Hippocampal formation (tissue), 2 donors: ENCODE data around the gene ALPP.
"Not testable (repeated sequence)": the region's sequence is repeated elsewhere in the genome, so short reads cannot be mapped to it uniquely, and the experiment has no call there.

Source experiments
- DNase-seq, 2 donors: peaks; one replicate each; lab custom pipeline; 2025; lab: John Stamatoyannopoulos, UW

ALPP gene

DNA sequence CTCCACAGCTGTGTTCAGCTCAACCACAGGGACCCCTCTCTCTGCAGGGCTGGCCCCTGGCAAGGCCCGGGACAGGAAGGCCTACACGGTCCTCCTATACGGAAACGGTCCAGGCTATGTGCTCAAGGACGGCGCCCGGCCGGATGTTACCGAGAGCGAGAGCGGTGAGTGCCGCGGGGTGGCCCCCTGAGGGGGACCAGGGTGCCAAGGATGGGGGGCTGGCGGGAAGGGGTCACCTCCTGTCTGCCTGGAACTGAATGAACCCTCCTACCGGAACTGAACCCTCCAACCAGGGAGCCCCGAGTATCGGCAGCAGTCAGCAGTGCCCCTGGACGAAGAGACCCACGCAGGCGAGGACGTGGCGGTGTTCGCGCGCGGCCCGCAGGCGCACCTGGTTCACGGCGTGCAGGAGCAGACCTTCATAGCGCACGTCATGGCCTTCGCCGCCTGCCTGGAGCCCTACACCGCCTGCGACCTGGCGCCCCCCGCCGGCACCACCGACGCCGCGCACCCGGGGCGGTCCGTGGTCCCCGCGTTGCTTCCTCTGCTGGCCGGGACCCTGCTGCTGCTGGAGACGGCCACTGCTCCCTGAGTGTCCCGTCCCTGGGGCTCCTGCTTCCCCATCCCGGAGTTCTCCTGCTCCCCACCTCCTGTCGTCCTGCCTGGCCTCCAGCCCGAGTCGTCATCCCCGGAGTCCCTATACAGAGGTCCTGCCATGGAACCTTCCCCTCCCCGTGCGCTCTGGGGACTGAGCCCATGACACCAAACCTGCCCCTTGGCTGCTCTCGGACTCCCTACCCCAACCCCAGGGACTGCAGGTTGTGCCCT is 2.9 kb downstream of the ALPP start:
- not testable (repeated sequence) for DNase-seq

DNA sequence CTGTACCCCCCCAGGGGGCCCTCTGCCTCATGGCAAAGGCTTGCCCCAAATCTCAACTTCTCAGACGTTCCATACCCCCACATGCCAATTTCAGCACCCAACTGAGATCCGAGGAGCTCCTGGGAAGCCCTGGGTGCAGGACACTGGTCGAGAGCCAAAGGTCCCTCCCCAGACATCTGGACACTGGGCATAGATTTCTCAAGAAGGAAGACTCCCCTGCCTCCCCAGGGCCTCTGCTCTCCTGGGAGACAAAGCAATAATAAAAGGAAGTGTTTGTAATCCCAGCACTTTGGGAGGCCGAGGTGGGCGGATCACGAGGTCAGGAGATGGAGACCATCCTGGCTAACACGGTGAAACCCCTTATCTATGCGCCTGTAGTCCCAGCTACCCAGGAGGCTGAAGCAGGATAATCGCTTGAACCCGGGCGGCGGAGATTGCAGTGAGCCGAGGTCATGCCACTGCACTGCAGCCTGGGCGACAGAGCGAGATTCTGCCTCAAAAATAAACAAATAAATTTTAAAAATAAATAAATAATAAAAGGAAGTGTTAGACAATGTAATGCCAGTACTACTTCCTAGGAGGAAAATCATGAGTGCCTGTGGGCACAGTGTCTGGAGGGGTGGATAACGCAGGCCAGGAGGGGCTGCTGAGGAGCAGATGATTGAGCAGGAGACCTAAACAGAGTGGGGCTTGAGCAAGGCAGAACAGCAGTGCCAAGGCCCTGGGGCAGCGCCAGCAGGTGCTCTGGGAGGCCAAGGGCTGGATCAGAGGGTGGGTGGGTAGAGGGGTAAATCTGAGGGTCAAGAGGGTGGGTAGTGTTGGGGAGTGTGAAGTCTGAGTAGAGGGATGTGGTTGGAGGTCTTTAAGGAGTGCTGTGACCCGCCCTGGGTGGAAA is 4.0 kb downstream of the ALPP start:
- DNase-seq: no peak

DNA sequence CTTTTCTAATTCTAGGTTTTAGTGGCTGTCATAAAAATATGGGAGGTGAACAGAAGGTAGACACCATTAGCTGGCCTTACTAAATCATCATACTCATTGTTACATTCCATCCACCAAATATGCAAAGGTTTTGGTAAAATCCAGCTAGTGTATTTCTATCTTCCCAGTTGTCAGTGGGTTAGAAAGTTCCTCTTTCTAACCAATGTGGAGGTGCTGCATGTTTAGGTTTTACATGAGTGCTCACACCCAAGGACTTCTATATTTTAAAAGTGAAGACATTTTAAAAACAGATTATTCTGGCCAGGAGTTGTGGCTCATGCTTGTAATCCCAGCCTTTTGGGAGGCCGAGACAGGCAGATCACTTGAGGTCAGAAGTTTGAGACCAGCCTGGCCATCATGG is 5.9 kb downstream of the ALPP start:
- no peak for DNase-seq

DNA sequence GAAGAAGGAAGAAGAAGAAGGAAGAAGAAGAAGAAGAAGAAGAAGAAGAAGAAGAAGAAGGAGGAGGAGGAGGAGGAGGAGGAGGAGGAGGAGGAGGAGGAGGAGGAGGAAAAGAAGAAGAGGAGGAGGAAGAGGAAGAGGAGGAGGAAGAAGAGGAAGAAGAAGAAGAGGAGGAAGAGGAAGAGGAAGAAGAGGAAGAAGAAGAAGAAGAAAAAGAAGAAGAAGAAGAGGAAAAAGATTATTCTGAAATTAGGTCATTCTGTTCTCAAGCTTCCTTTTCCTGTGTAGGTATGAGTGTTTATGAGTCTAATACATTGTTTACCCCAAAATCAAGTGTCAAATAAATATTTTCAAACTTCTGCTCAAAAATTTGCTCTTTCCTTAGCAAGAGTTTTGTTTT is 6.5 kb downstream of the ALPP start:
- not testable (repeated sequence) for DNase-seq

GRCh38 chr2:232385660-232386489 is 7.3 kb downstream of the ALPP start:
- DNase-seq: no peak

GRCh38 chr2:232386490-232386739 is 7.9 kb downstream of the ALPP start:
- no peak for DNase-seq

- DNase-seq: no peak
These were observed 8.3 kb downstream of the ALPP start for GRCh38 chr2:232386740-232387450.

- no peak for DNase-seq
These were observed 9.1 kb downstream of the ALPP start for GRCh38 chr2:232387451-232388171.

DNA sequence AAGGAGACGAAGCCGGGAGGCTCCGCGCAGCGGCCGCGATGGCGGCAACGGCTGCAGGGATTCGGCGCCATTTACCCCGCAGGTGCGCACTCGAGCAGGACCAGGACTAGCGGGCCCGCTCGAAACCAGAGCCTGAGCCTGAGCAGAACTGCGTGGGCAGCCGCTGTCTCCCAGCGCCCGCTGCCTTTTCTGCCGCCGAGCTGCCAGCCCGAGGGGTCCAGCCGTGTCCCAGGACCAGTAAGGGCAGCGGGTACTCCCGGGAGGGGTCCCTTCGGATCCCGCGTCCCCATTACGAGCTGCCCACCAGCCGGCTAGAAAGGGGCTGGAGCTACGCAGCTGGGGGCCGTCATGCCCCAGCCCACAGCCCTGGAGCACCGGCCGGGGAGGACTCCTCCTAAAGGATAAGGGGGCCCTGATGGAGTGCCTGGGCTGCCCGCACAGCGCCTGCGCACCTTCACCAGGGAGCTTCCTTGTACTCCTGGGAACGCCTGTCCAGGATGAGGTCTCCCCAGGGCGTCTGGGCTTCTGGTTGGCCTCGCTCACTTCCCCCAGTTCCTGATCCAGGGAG is 9.9 kb downstream of the ALPP start:
- DNase-seq: no peak

GRCh38 chr2:232389327-232389726 is 10.8 kb downstream of the ALPP start:
- DNase-seq: no peak

DNA sequence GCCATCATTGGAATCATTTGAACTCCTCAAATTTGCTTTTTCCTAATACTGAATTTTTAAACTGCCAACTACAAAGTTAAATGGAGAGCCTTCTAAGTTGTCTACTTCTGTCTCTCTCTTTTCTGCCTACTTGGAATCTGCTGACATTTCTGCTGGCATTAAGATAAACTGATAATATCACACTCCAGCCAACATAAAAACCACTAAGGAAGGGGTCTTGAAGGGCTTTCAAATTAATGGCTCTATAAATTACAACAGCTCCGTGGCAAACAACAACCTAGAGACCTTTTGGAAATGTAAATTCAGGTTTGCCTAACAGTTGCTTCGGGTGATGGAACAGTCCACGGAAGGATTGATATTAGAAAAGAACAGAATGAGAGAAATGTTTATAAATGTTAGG is 12.1 kb downstream of the ALPP start:
- no peak for DNase-seq

DNA sequence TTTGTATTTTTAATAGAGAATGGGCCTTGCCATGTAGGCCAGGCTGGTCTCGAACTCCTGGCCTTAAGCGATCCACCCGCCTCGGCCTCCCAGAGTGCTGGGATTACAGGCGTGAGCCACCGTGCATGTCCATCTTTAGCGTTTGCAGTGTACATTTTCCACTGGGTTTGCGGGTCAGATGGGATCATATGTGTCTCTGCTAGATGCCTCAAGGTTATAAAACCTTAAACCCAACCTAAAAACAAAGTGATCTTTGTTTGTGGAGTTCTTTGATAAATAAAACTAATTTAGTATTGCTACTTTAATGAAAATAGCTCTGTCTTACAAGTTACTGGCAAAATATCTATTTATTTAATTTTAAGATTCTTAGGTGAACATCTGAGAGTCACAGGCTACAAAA is 15.0 kb downstream of the ALPP start:
- no peak for DNase-seq

- not testable (repeated sequence) for DNase-seq
These were observed 15.9 kb downstream of the ALPP start for GRCh38 chr2:232394431-232394830.

GRCh38 chr2:232395586-232395985 is 17.0 kb downstream of the ALPP start:
- no peak for DNase-seq

- DNase-seq: no peak
These were observed 18.1 kb downstream of the ALPP start for GRCh38 chr2:232396683-232397082.

GRCh38 chr2:232398293-232399034 is 19.9 kb downstream of the ALPP start:
- no peak for DNase-seq

DNA sequence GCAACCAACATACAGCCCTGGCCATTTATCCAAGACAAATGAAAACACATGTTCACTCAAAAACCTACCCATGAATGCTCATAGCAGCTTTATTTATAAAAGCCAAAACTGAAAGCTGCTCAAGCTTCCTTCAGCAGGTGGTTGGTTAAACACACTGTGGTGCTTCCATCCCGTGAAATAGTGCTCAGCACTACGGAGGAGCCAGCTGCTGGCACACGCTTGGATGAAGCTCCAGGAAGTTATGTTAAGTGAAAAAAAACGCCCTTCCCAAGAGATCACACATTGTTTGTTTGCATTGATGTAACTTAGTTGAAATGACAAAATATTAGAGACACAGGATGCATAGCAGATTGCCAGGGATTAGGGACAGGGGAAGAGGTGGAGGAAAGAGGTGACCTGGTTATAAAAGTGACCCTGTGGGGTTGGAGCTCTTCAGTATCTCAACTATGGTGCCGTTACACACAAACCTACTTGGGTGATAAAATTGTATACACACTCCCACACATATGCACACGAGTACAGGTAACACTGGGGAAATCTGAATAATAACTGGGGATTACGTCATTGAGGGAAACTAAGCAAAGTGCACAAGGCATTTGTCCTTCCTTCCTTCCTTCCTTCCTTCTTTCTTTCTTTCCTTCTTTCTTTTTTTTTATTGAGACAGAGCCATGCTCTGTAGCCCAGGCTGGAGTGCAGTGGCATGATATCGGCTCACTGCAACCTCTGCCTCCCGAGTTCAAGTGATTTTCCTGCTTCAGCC is 21.9 kb downstream of the ALPP start:
- no peak for DNase-seq

DNA sequence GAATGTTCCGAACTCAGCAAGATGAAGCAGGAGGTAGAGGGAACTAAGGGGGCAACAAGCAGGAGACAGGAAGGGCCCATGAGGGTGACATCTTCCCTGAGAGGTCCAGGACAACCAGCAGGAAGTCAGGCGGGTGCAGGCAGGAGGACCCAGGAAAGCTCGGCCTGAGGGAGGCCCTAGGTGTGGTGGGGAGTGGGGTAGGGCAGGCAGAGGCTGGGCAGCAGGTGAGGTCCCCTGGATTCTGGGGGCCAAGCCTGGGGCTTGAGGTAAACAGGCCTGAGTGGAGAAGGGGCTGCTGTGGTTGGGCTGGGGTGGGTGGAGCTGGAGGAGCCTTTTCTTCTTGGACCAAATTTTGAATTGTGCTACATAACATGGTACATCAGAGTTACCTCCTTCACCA is 24.0 kb downstream of the ALPP start:
- no peak for DNase-seq

- no peak for DNase-seq
These were observed 27.5 kb downstream of the ALPP start for GRCh38 chr2:232405943-232406510.
